SK-N-MC (cell line): ENCODE data around the gene MAP7.
"Not testable (repeated sequence)": the region's sequence is repeated elsewhere in the genome, so short reads cannot be mapped to it uniquely, and the experiment has no call there.

Experiments used
- DNase-seq: peaks from one replicate; pipeline ENCODE4 v3.0.0-alpha.2; 2011; ENCODE audit warnings: low read depth, low spot score
- H3K27ac ChIP-seq: fragments of 200-600 bp; sonication (generic); 2 replicates; pipeline ENCODE4 v1.5.1; 2016; ENCODE audit warnings: mixed run types
- H3K36me3 ChIP-seq: fragments of 200-600 bp; sonication (generic); 2 replicates; pipeline ENCODE4 v1.6.1; 2017; ENCODE audit warnings: antibody characterized with exemption, low read length, mixed read lengths; ENCODE audit not compliant: insufficient read depth
- H3K4me3 ChIP-seq: fragments of 200-600 bp; sonication (generic); 2 replicates; pipeline ENCODE4 v1.5.1; 2016
- H3K9ac ChIP-seq: fragments of 200-600 bp; sonication (generic); 2 replicates; pipeline ENCODE4 v1.8.0; 2017; ENCODE audit warnings: mixed run types, mixed read lengths; ENCODE audit not compliant: insufficient read length
- H3K9me3 ChIP-seq: fragments of 200-600 bp; sonication (generic); 2 replicates; pipeline ENCODE4 v1.6.1; 2017; ENCODE audit warnings: low read depth, mild to moderate bottlenecking, antibody characterized with exemption, low read length, moderate library complexity, mixed read lengths
- EZH2 ChIP-seq: fragments of 200-600 bp; sonication (generic); IDR thresholded peaks from one replicate; pipeline ENCODE4 v1.6.1; 2017; ENCODE audit warnings: antibody characterized with exemption
- FOXP2 ChIP-seq: optimal IDR thresholded peaks from 2 replicates; pipeline ENCODE3; 2011; ENCODE audit warnings: mild to moderate bottlenecking, moderate library complexity; ENCODE audit not compliant: insufficient read depth; ENCODE audit errors: extremely low read length, control extremely low read depth
- POLR2AphosphoS5 ChIP-seq: IDR thresholded peaks from 2 replicates; pipeline ENCODE4 v1.6.1; 2012; ENCODE audit warnings: mild to moderate bottlenecking, low read depth, low read length, borderline replicate concordance

MAP7 gene

GRCh38 chr6:136550330-136551071 lies at the start of gene MAP7:
MAP7 (minus strand) TSS chr6:136550422; CDS start chr6:136550408, 14 bp downstream.
- DNase-seq, result no peak
- H3K27ac ChIP-seq, result no peak within 1 kb of the TSS
- TF ChIP-seq FOXP2 (no peak), EZH2 (no peak), POLR2AphosphoS5 (no peak)

GRCh38 chr6:136599329-136600011 lies 49.2 kb upstream of the MAP7 start:
- DNase-seq, result no peak
- Histone ChIP-seq H3K9me3 (no peaks in the 10 kb centered on the region), H3K36me3 (peaks cover 11% of the 10 kb centered on the region), H3K27ac (no peak overlapping the region), H3K9ac (no peak overlapping the region), H3K4me3 (no peak overlapping the region)
- no peak for TF ChIP-seq POLR2AphosphoS5
- TF ChIP-seq FOXP2, result no peak
- TF ChIP-seq EZH2, result no peak

More at GRCh38 chr6:136550330-136551071, at the start of gene MAP7:
- Histone ChIP-seq H3K4me3 (peak within 1 kb of the TSS; percentile 88), H3K36me3 (no peaks in the 10 kb centered on the region; the same call in 1 of the 2 replicates), H3K9ac (peak within 1 kb of the TSS; percentile 18), H3K9me3 (no peaks in the 10 kb centered on the region)

GRCh38 chr6:136598048-136598447 lies 47.8 kb upstream of the MAP7 start:
- H3K9me3 ChIP-seq, result no peaks in the 10 kb centered on the region
- no peak for TF ChIP-seq FOXP2
- TF ChIP-seq EZH2, result no peak
- no peak for TF ChIP-seq POLR2AphosphoS5
- H3K36me3 ChIP-seq, result peaks cover 13% of the 10 kb centered on the region
- no peak for DNase-seq
- H3K27ac ChIP-seq, result no peak overlapping the region
- no peak overlapping the region for H3K9ac ChIP-seq
- H3K4me3 ChIP-seq, result no peak overlapping the region

GRCh38 chr6:136594671-136595070 lies 44.4 kb upstream of the MAP7 start:
- no peak for DNase-seq
- no peaks in the 10 kb centered on the region for H3K9me3 ChIP-seq
- peaks cover 37% of the 10 kb centered on the region for H3K36me3 ChIP-seq
- TF ChIP-seq POLR2AphosphoS5, result no peak
- no peak for TF ChIP-seq EZH2
- TF ChIP-seq FOXP2, result no peak
- no peak overlapping the region for H3K4me3 ChIP-seq
- no peak overlapping the region for H3K9ac ChIP-seq
- H3K27ac ChIP-seq, result no peak overlapping the region

- Histone ChIP-seq H3K36me3 (peaks cover 45% of the 10 kb centered on the region), H3K9me3 (no peaks in the 10 kb centered on the region), H3K9ac (no peak overlapping the region), H3K27ac (0 out of 2 replicates have a peak overlapping the region, but pooled peaks have one; percentile 31), H3K4me3 (no peak overlapping the region)
- DNase-seq, result peak; percentile 30
- no peak for TF ChIP-seq EZH2
- TF ChIP-seq POLR2AphosphoS5, result no peak
- TF ChIP-seq FOXP2, result no peak
These were observed 43.7 kb upstream of the MAP7 start for GRCh38 chr6:136593748-136594490.

- Histone ChIP-seq H3K27ac (no peak overlapping the region), H3K9ac (no peak overlapping the region), H3K9me3 (no peaks in the 10 kb centered on the region), H3K4me3 (no peak overlapping the region), H3K36me3 (peaks cover 46% of the 10 kb centered on the region)
- DNase-seq, result no peak
- TF ChIP-seq POLR2AphosphoS5 (no peak), EZH2 (no peak), FOXP2 (no peak)
These were observed 42.9 kb upstream of the MAP7 start for GRCh38 chr6:136592930-136593673.

- peaks cover 50% of the 10 kb centered on the region for H3K36me3 ChIP-seq
- no peak overlapping the region for H3K27ac ChIP-seq
- no peaks in the 10 kb centered on the region for H3K9me3 ChIP-seq
- H3K9ac ChIP-seq, result no peak overlapping the region
- no peak for TF ChIP-seq EZH2
- TF ChIP-seq FOXP2, result no peak
- no peak for TF ChIP-seq POLR2AphosphoS5
- no peak for DNase-seq
- H3K4me3 ChIP-seq, result no peak overlapping the region
These were observed 41.4 kb upstream of the MAP7 start for GRCh38 chr6:136591617-136592016.

GRCh38 chr6:136590846-136591245 lies 40.6 kb upstream of the MAP7 start:
- peaks cover 46% of the 10 kb centered on the region for H3K36me3 ChIP-seq
- DNase-seq, H3K9me3 ChIP-seq, H3K9ac ChIP-seq, H3K27ac ChIP-seq, H3K4me3 ChIP-seq: not testable (repeated sequence)
